KMS-11 (cell line): ENCODE results near the gene MBNL3.

ENCODE experiments used
- H2AFZ ChIP-seq: fragments of 200-600 bp; sonication (generic); 2 replicates; pipeline ENCODE4 v1.6.1; 2016; ENCODE audit warnings: antibody characterized with exemption, mixed run types, low read depth
- H3K27ac ChIP-seq: fragments of 200-600 bp; sonication (generic); 2 replicates; pipeline ENCODE4 v1.6.1; 2016; ENCODE audit warnings: mild to moderate bottlenecking, mixed run types
- H3K27me3 ChIP-seq: fragments of 200-600 bp; sonication (generic); 2 replicates; pipeline ENCODE4 v1.6.1; 2017; ENCODE audit warnings: mild to moderate bottlenecking, low read depth, mixed run types, moderate library complexity; ENCODE audit not compliant: insufficient read depth
- H3K36me3 ChIP-seq: fragments of 200-600 bp; sonication (generic); 2 replicates; pipeline ENCODE4 v1.6.1; 2017; ENCODE audit warnings: mild to moderate bottlenecking, mixed run types; ENCODE audit not compliant: insufficient read depth
- H3K4me1 ChIP-seq: fragments of 200-600 bp; sonication (generic); 2 replicates; pipeline ENCODE4 v1.6.1; 2016; ENCODE audit warnings: mild to moderate bottlenecking, low read depth, mixed run types; ENCODE audit not compliant: poor library complexity, severe bottlenecking
- H3K4me2 ChIP-seq: fragments of 200-600 bp; sonication (generic); 2 replicates; pipeline ENCODE4 v1.7.0; 2016; ENCODE audit warnings: mild to moderate bottlenecking, mixed run types
- H3K4me3 ChIP-seq: fragments of 200-600 bp; sonication (generic); IDR thresholded peaks from 2 replicates; pipeline ENCODE4 v1.6.1; 2017; ENCODE audit warnings: low read depth, low read length, mixed read lengths; ENCODE audit not compliant: insufficient read depth
- H3K79me2 ChIP-seq: fragments of 200-600 bp; sonication (generic); 2 replicates; pipeline ENCODE4 v1.6.1; 2016; ENCODE audit warnings: low read depth, mixed run types; ENCODE audit not compliant: insufficient read depth
- H3K9ac ChIP-seq: fragments of 200-600 bp; sonication (generic); 2 replicates; pipeline ENCODE4 v1.6.1; 2016; ENCODE audit warnings: mild to moderate bottlenecking, mixed run types
- H4K20me1 ChIP-seq: fragments of 200-600 bp; sonication (generic); 2 replicates; pipeline ENCODE4 v1.6.1; 2016; ENCODE audit warnings: mild to moderate bottlenecking, mixed run types; ENCODE audit not compliant: insufficient read depth
- CTCF ChIP-seq: fragments of 200-600 bp; sonication (generic); conservative IDR thresholded peaks from 2 replicates; pipeline ENCODE4 v1.6.1; 2017; ENCODE audit warnings: low read depth, mild to moderate bottlenecking, antibody characterized with exemption, low read length, moderate library complexity, mixed read lengths

MBNL3 gene

GRCh38 chrX:132378281-132378680, 110.6 kb downstream of the MBNL3 start:
- Histone ChIP-seq H2AFZ (no peak overlapping the region), H3K4me2 (no peak overlapping the region), H3K4me3 (no peak overlapping the region), H4K20me1 (no peaks in the 10 kb centered on the region), H3K4me1 (no peaks in the 10 kb centered on the region), H3K27ac (no peak overlapping the region), H3K79me2 (no peaks in the 10 kb centered on the region), H3K27me3 (no peaks in the 10 kb centered on the region), H3K9ac (no peak overlapping the region), H3K36me3 (no peaks in the 10 kb centered on the region)
- TF ChIP-seq CTCF, result no peak

DNA sequence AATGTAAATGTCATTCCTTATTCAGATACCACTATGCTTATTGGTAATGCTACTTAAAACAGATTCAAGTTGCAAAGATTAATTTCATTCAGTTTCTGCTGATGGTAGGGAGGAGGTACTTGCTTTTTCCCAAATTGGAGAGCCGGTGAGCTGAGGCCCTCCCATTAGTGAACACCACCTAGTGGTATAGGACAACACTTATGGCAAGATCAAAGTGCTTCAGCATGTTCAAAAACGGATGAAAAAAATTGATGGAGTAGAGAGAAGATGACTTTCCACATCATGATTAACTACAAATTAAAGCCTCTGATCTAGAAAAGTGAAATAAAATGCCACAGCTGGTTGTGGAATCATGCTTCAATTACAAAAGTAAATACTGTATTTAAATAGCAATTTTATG, 112.9 kb downstream of the MBNL3 start:
- H3K27me3 ChIP-seq, result no peaks in the 10 kb centered on the region
- H3K4me3 ChIP-seq, result no peak overlapping the region
- H3K36me3 ChIP-seq, result no peaks in the 10 kb centered on the region
- no peak overlapping the region for H2AFZ ChIP-seq
- TF ChIP-seq CTCF, result no peak
- H3K9ac ChIP-seq, result no peak overlapping the region
- no peak overlapping the region for H3K4me2 ChIP-seq
- no peaks in the 10 kb centered on the region for H4K20me1 ChIP-seq
- H3K27ac ChIP-seq, result no peak overlapping the region
- no peaks in the 10 kb centered on the region for H3K4me1 ChIP-seq
- H3K79me2 ChIP-seq, result no peaks in the 10 kb centered on the region

DNA sequence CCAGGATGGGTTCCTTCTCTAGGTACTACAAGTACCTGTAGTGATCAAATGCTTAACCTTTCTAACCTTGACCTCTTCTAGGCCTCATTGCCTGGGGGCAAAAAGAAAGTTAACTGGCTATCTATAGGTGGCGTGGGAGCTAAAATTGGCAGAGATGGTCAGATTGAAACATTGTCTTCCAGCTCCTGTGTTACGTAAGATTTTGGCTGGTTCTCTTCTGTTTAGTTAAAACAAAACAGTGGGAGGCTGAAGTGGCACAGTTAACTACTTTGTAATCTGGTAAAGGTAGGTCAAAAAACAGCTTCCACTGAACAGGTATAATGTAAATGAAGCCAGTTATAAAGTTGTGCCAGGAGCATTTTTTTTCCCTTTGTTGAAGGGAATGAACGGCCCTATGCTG, 115.2 kb downstream of the MBNL3 start:
- Histone ChIP-seq H3K79me2 (no peaks in the 10 kb centered on the region), H3K36me3 (no peaks in the 10 kb centered on the region), H4K20me1 (no peaks in the 10 kb centered on the region), H2AFZ (no peak overlapping the region), H3K4me1 (no peaks in the 10 kb centered on the region), H3K27me3 (no peaks in the 10 kb centered on the region), H3K27ac (no peak overlapping the region), H3K4me2 (no peak overlapping the region), H3K4me3 (no peak overlapping the region), H3K9ac (no peak overlapping the region)
- TF ChIP-seq CTCF, result no peak

DNA sequence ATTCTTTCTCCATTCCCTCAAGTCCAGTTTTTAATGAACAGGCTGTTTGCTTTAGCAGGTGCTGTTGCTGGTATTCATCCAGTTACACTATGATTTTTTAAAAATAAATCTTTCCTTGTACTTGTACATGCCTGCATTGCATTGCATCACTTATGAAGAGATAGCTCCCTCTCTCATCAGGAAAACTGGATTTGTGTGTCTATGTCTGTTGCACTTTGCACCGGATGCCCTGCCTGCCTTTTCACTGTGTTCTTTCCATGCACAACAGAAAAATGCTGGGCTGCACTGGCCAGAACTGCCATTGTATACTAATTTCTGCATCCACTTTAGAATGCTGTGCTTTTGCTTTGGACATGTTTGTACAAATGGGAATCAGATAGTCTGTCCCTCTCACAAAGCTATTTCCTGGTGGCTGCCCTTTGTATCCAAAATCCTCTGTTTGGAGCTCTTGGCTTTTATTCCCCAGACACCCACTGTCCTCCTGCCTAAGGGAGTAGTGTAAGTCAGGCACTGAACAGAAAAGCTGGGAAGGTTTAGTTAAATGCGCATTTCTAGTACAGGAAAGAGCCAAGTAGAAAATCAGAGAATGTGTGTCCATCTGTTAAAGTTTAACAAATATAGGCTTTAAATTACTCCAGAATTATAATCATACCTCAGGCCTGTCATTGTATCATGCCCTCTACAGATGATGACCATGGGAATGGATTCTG, 119.1 kb downstream of the MBNL3 start:
- Histone ChIP-seq H3K27ac (no peak overlapping the region), H3K79me2 (no peaks in the 10 kb centered on the region), H3K4me1 (no peaks in the 10 kb centered on the region), H3K27me3 (no peaks in the 10 kb centered on the region), H3K4me3 (no peak overlapping the region), H3K9ac (no peak overlapping the region), H4K20me1 (no peaks in the 10 kb centered on the region), H3K36me3 (no peaks in the 10 kb centered on the region), H3K4me2 (no peak overlapping the region), H2AFZ (no peak overlapping the region)
- no peak for TF ChIP-seq CTCF
